Stimulated activated CD4-positive, alpha-beta T cell treated with anti-CD3 and anti-CD28 coated beads, TNF-alpha, amount 100 ng/mL, for 1 hour (primary cell): Measurements from ENCODE around the gene CTNNA2.

Source experiments
- DNase-seq, 3 donors: peaks; one replicate each; pipeline ENCODE4 v3.0.0-alpha.2; 2020; ENCODE audit warnings: low read depth in 3 of 3, low spot score in 1 of 3

Gene CTNNA2

GRCh38 chr2:79975791-79976565 lies 463.1 kb downstream of the CTNNA2 start:
- no peak for DNase-seq

GRCh38 chr2:79977792-79978191 lies 464.9 kb downstream of the CTNNA2 start:
- DNase-seq, result no peak

GRCh38 chr2:79980116-79980515 lies 467.3 kb downstream of the CTNNA2 start:
- DNase-seq, result no peak

GRCh38 chr2:79980816-79981215 lies 468.0 kb downstream of the CTNNA2 start:
- DNase-seq, result no peak

- DNase-seq, result no peak
Observed at GRCh38 chr2:79981316-79981715, 468.5 kb downstream of the CTNNA2 start.

GRCh38 chr2:79982445-79982844 lies 469.6 kb downstream of the CTNNA2 start:
- no peak for DNase-seq

GRCh38 chr2:79984476-79984875 lies 471.6 kb downstream of the CTNNA2 start:
- DNase-seq, result no peak

- no peak for DNase-seq
Observed at GRCh38 chr2:79985145-79985544, 472.3 kb downstream of the CTNNA2 start.

- no peak for DNase-seq
Observed at GRCh38 chr2:79985571-79985970, 472.7 kb downstream of the CTNNA2 start.

GRCh38 chr2:79993144-79993543 lies 480.3 kb downstream of the CTNNA2 start:
- DNase-seq, result no peak

GRCh38 chr2:79994161-79994560 lies 481.3 kb downstream of the CTNNA2 start:
- DNase-seq, result no peak

- DNase-seq, result no peak
Observed at GRCh38 chr2:79994965-79995364, 482.1 kb downstream of the CTNNA2 start.

GRCh38 chr2:79996709-79997108 lies 483.9 kb downstream of the CTNNA2 start:
- no peak for DNase-seq

GRCh38 chr2:80001701-80002101 lies 488.9 kb downstream of the CTNNA2 start:
- DNase-seq, result no peak

GRCh38 chr2:80002112-80002511 lies 489.3 kb downstream of the CTNNA2 start:
- DNase-seq, result no peak

GRCh38 chr2:80002568-80003157 lies 489.8 kb downstream of the CTNNA2 start:
- no peak for DNase-seq

- no peak for DNase-seq
Observed at GRCh38 chr2:80007777-80008503, 495.1 kb downstream of the CTNNA2 start.

GRCh38 chr2:80008596-80008995 lies 495.7 kb downstream of the CTNNA2 start:
- no peak for DNase-seq

- DNase-seq, result no peak
Observed at GRCh38 chr2:80009211-80009610, 496.4 kb downstream of the CTNNA2 start.

- no peak for DNase-seq
Observed at GRCh38 chr2:80012061-80012460, 499.2 kb downstream of the CTNNA2 start.

GRCh38 chr2:80014637-80015036 lies 501.8 kb downstream of the CTNNA2 start:
- DNase-seq, result no peak

GRCh38 chr2:80016171-80016570 lies 503.3 kb downstream of the CTNNA2 start:
- no peak for DNase-seq
